A673 (cell line): ENCODE data around the gene FMN2.

Experiments
- CTCF ChIP-seq: fragments of 300-800, 200-600 bp; sonication (generic); conservative IDR thresholded peaks from 2 replicates; pipeline ENCODE4 v1.5.1; 2017; ENCODE audit warnings: low read depth, mild to moderate bottlenecking, antibody characterized with exemption, low read length, moderate library complexity, mixed read lengths
- EZH2 ChIP-seq: fragments of 200-600 bp; sonication (generic); IDR thresholded peaks from 2 replicates; pipeline ENCODE4 v1.6.1; 2017; ENCODE audit warnings: borderline replicate concordance, low read depth, mild to moderate bottlenecking, mixed read lengths, antibody characterized with exemption, low read length; ENCODE audit not compliant: poor library complexity, severe bottlenecking

- TF ChIP-seq CTCF: no peak
- TF ChIP-seq EZH2: no peak
Observed at GRCh38 chr1:240467895-240468294, 376.2 kb downstream of the FMN2 start.
